ENCODE data around the gene ARHGAP32.
"Not testable (repeated sequence)": the region's sequence is repeated elsewhere in the genome, so short reads cannot be mapped to it uniquely, and the experiment has no call there.

Gene ARHGAP32

GRCh38 chr11:129202646-129203045 lies 10.5 kb upstream of the ARHGAP32 start:
- DNase-seq (ENCODE audit: low spot score), result no peak

GRCh38 chr11:129195682-129196081 lies 3.6 kb upstream of the ARHGAP32 start:
- no peak for DNase-seq (ENCODE audit: low spot score)

GRCh38 chr11:129191649-129192048 lies 476 bp downstream of the ARHGAP32 start:
- DNase-seq (ENCODE audit: low spot score), result peak; percentile 31

GRCh38 chr11:129190087-129190486 lies 2.0 kb downstream of the ARHGAP32 start:
- DNase-seq (ENCODE audit: low spot score), result peak; percentile 34

- peak; percentile 54 for DNase-seq (ENCODE audit: low spot score)
Observed at GRCh38 chr11:129189646-129190045, 2.5 kb downstream of the ARHGAP32 start.

GRCh38 chr11:129185082-129185481 lies 7.0 kb downstream of the ARHGAP32 start:
- DNase-seq (ENCODE audit: low spot score), result not testable (repeated sequence)

- no peak for DNase-seq (ENCODE audit: low spot score)
Observed at GRCh38 chr11:129184581-129184980, 7.5 kb downstream of the ARHGAP32 start.

GRCh38 chr11:129167315-129167714 lies 24.8 kb downstream of the ARHGAP32 start:
- DNase-seq (ENCODE audit: low spot score), result no peak

- DNase-seq (ENCODE audit: low spot score), result no peak
Observed at GRCh38 chr11:129163714-129164164, 28.4 kb downstream of the ARHGAP32 start.

- DNase-seq (ENCODE audit: low spot score), result not testable (repeated sequence)
Observed at GRCh38 chr11:129157080-129157479, 35.0 kb downstream of the ARHGAP32 start.

GRCh38 chr11:129155745-129156144 lies 36.4 kb downstream of the ARHGAP32 start:
- no peak for DNase-seq (ENCODE audit: low spot score)

- DNase-seq (ENCODE audit: low spot score), result no peak
Observed at GRCh38 chr11:129148487-129148886, 43.6 kb downstream of the ARHGAP32 start.

- DNase-seq (ENCODE audit: low spot score), result no peak
Observed at GRCh38 chr11:129146191-129146590, 45.9 kb downstream of the ARHGAP32 start.

GRCh38 chr11:129145276-129145675 lies 46.8 kb downstream of the ARHGAP32 start:
- DNase-seq (ENCODE audit: low spot score), result no peak

- DNase-seq (ENCODE audit: low spot score), result no peak
Observed at GRCh38 chr11:129144256-129144655, 47.9 kb downstream of the ARHGAP32 start.

- peak; percentile 98 for DNase-seq (ENCODE audit: low spot score)
Observed at GRCh38 chr11:129143335-129143734, 48.8 kb downstream of the ARHGAP32 start.

GRCh38 chr11:129141748-129142523 lies 50.2 kb downstream of the ARHGAP32 start:
- DNase-seq (ENCODE audit: low spot score), result peak; percentile 2

GRCh38 chr11:129131316-129131715 lies 60.8 kb downstream of the ARHGAP32 start:
- no peak for DNase-seq (ENCODE audit: low spot score)

GRCh38 chr11:129128881-129129620 lies 63.1 kb downstream of the ARHGAP32 start:
- not testable (repeated sequence) for DNase-seq (ENCODE audit: low spot score)

GRCh38 chr11:129119036-129119435 lies 73.1 kb downstream of the ARHGAP32 start:
- no peak for DNase-seq (ENCODE audit: low spot score)

- DNase-seq (ENCODE audit: low spot score), result peak; percentile 69
Observed at GRCh38 chr11:129117595-129118350, 74.4 kb downstream of the ARHGAP32 start.
